OCI-LY7 (cell line): ENCODE measurements around the gene DCHS1.

Source experiments
- CTCF ChIP-seq: fragments of 200-600 bp; sonication (generic); conservative IDR thresholded peaks from 2 replicates; pipeline ENCODE4 v1.5.1; 2014; ENCODE audit warnings: mild to moderate bottlenecking, antibody characterized with exemption, low read length, moderate library complexity, mixed read lengths
- EZH2phosphoT487 ChIP-seq: fragments of 200-600 bp; sonication (generic); IDR thresholded peaks from 2 replicates; pipeline ENCODE4 v1.6.1; 2018; ENCODE audit warnings: low read depth, borderline replicate concordance, mild to moderate bottlenecking, mixed run types, antibody characterized with exemption, low read length, moderate library complexity, mixed read lengths

DNA sequence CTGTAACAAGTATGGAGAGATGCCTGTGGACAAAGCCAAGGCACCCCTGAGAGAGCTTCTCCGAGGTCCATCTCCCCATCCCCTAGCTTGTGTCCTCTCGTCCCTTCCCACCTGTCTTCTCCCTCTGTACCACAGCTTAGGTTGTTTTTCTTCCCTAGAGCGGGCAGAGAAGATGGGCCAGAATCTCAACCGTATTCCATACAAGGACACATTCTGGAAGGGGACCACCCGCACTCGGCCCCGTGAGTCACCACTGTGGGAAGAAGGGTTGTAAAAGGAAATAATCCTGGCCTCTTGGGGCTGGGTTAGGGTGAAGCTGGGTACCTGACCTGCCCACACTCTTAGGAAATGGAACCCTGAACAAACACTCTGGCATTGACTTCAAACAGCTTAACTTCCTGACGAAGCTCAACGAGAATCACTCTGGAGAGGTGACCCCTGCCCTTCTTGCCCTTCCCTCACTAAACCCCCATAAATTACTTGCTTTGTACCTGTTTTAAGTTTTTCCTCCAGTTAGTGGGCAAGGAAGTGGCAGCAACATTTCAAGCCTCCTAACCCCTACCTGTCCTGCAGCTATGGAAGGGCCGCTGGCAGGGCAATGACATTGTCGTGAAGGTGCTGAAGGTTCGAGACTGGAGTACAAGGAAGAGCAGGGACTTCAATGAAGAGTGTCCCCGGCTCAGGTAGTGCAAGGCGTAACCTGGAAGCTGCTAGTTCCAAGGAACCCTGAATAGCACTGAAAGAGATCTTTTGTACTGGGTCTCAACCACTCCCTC is 46.7 kb downstream of the DCHS1 start:
- TF ChIP-seq CTCF (no peak), EZH2phosphoT487 (no peak)
